Measurements from ENCODE around the gene LRBA.

DNA sequence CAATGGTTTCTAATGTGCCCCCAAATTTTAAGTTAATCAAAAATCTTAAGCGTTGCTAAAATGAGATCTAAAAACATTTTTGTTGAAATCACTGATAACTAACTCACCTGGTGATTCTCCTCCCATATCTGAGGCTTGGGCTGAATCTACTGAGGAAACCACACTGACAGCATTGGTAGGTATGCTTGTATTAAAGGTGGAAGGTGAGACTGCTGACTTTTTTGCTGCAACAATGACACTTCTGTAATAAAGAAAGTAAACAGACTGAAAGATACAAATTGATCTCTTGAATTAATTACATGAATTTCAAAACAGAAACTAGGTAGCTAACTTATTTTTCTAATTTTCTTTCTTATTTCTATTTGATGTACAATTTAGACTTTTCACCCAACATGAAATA is 198.1 kb downstream of the LRBA start:
- TF ChIP-seq CTCF (IDR thresholded peaks at IDR 0.05), result no peak
- TF ChIP-seq POLR2A (IDR thresholded peaks at IDR 0.05), result no peak

Data from testis (tissue), 2 donors.